ENCODE results near the gene EMC8. TPM values are rescaled to one million over a fixed set of nuclear protein-coding genes. Genes with fewer than 3 reads are reported as not detected.

Gene EMC8
- total RNA-seq, 3 donors from 2014 or later, result 18.1 to 30.8 (median 30.7) TPM

DNA sequence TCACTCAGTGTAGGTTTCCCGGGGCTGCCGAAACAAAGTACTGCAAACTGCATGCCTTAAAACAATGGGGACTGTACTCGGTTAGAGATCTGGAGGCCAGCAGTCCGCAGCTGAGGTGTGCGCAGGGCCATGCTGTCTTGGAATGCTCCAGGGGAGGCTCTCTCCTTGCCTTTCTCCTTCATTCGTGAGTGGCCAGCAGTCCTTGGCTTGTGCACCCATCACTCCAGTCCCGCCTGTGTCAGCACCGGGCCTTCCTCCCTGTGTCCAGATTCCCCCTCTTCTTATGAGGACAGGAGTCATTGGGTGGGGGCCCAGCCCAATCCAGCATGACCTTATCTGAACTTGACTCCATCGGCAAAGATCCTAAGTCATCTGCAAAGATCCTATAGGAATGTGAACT, 43.5 kb upstream of the EMC8 start:
- TF ChIP-seq POLR2A (IDR thresholded peaks at IDR 0.05) (no peak), POLR2AphosphoS5 (IDR thresholded peaks at IDR 0.05) (no peak)
- TF ChIP-seq, protein P1, sequence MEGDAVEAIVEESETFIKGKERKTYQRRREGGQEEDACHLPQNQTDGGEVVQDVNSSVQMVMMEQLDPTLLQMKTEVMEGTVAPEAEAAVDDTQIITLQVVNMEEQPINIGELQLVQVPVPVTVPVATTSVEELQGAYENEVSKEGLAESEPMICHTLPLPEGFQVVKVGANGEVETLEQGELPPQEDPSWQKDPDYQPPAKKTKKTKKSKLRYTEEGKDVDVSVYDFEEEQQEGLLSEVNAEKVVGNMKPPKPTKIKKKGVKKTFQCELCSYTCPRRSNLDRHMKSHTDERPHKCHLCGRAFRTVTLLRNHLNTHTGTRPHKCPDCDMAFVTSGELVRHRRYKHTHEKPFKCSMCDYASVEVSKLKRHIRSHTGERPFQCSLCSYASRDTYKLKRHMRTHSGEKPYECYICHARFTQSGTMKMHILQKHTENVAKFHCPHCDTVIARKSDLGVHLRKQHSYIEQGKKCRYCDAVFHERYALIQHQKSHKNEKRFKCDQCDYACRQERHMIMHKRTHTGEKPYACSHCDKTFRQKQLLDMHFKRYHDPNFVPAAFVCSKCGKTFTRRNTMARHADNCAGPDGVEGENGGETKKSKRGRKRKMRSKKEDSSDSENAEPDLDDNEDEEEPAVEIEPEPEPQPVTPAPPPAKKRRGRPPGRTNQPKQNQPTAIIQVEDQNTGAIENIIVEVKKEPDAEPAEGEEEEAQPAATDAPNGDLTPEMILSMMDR (IDR thresholded peaks at IDR 0.05), result no peak
- no peak for DNase-seq (ENCODE audit: low spot score in 2 of 2)
- Histone ChIP-seq H3K9me3 (peaks cover 0 to 6% of the 10 kb centered on the region in 2 donors), H3K27ac (no peak overlapping the region), H3K36me3 (no peaks in the 10 kb centered on the region), H3K4me1 (no peaks in the 10 kb centered on the region), H3K27me3 (peaks cover 0 to 49% of the 10 kb centered on the region in 2 donors), H3K4me3 (no peak overlapping the region)
- intact Hi-C loops (cut with DNase I; ENCODE audit: low total_unique reads), result no loop called here

GRCh38 chr16:85842435-85842834, 43.1 kb upstream of the EMC8 start:
- DNase-seq (ENCODE audit: low spot score in 2 of 2), result no peak
- H3K27me3 ChIP-seq, result peaks cover 0 to 49% of the 10 kb centered on the region in 2 donors

DNA sequence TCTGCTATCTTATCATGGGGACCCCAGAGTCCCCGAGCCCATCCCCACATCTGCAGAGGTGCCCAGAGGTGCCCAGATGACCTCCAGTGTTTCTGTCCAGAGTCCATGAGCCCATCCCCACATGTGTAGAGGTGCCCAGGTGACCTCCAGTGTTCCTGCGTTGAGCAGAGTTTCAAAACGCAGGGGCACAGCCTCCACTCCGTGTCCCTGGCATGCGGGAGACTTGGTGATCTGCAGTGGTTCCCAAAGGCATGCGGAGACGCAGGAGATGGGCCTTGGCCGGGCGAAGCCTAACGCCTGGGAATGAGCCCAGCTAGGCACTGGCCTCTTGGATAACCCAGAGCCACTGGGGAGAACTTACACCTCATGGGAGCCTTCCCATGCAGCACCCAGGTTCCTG, 41.5 kb upstream of the EMC8 start:
- no peak for DNase-seq (ENCODE audit: low spot score in 2 of 2)
- no peaks in the 10 kb centered on the region for H3K36me3 ChIP-seq
- peaks cover 0 to 6% of the 10 kb centered on the region in 2 donors for H3K9me3 ChIP-seq
- TF ChIP-seq, protein P1 (IDR thresholded peaks at IDR 0.05), result no peak
- no peak for TF ChIP-seq POLR2A (IDR thresholded peaks at IDR 0.05)
- no peak for TF ChIP-seq POLR2AphosphoS5 (IDR thresholded peaks at IDR 0.05)
- intact Hi-C loops (cut with DNase I; ENCODE audit: low total_unique reads), result no loop called here
- no peaks in the 10 kb centered on the region for H3K4me1 ChIP-seq
- peaks cover 0 to 51% of the 10 kb centered on the region in 2 donors for H3K27me3 ChIP-seq
- H3K4me3 ChIP-seq, result no peak overlapping the region
- H3K27ac ChIP-seq, result no peak overlapping the region

More at GRCh38 chr16:85842435-85842834, 43.1 kb upstream of the EMC8 start:
- TF ChIP-seq, protein P1 (IDR thresholded peaks at IDR 0.05), result no peak
- no peak for TF ChIP-seq POLR2A (IDR thresholded peaks at IDR 0.05)
- no peak for TF ChIP-seq POLR2AphosphoS5 (IDR thresholded peaks at IDR 0.05)
- H3K27ac ChIP-seq, result no peak overlapping the region
- peaks cover 0 to 6% of the 10 kb centered on the region in 2 donors for H3K9me3 ChIP-seq
- intact Hi-C loops (cut with DNase I; ENCODE audit: low total_unique reads), result no loop called here
- H3K4me1 ChIP-seq, result no peaks in the 10 kb centered on the region
- H3K36me3 ChIP-seq, result no peaks in the 10 kb centered on the region
- H3K4me3 ChIP-seq, result no peak overlapping the region

DNA sequence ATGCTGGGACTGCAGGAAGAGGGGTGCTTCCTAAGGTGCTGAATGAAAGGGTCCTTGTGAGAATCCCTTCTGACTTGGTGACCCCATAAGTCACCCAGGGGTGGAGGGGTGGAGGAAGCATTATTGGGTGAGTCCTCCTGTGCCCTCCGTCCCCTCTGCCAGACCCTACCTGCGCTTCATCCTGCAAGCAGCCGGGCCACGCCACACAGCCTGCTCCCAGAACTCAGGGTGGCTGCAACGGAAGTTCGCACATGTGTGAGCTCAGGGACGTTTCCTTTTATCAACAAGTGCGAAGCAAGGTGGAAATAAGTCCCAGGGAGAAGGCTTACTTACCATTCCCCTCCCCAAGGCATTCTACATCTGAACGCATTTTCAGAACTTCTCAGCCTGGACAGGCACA, 41.1 kb upstream of the EMC8 start:
- Histone ChIP-seq H3K9me3 (peaks cover 0 to 6% of the 10 kb centered on the region in 2 donors), H3K4me1 (no peaks in the 10 kb centered on the region), H3K4me3 (no peak overlapping the region), H3K27me3 (peaks cover 0 to 54% of the 10 kb centered on the region in 2 donors), H3K27ac (no peak overlapping the region), H3K36me3 (no peaks in the 10 kb centered on the region)
- DNase-seq (ENCODE audit: low spot score in 2 of 2), result no peak
- TF ChIP-seq POLR2AphosphoS5 (IDR thresholded peaks at IDR 0.05), result no peak
- no peak for TF ChIP-seq POLR2A (IDR thresholded peaks at IDR 0.05)
- TF ChIP-seq, protein P1 (IDR thresholded peaks at IDR 0.05), result no peak
- intact Hi-C loops (cut with DNase I; ENCODE audit: low total_unique reads), result no loop called here

GRCh38 chr16:85839681-85840240, 40.4 kb upstream of the EMC8 start:
- Histone ChIP-seq H3K27ac (no peak overlapping the region), H3K9me3 (peaks cover 0 to 6% of the 10 kb centered on the region in 2 donors), H3K36me3 (no peaks in the 10 kb centered on the region), H3K4me3 (no peak overlapping the region), H3K4me1 (no peaks in the 10 kb centered on the region), H3K27me3 (peaks cover 0 to 57% of the 10 kb centered on the region in 2 donors)
- TF ChIP-seq POLR2AphosphoS5 (IDR thresholded peaks at IDR 0.05) (no peak), POLR2A (IDR thresholded peaks at IDR 0.05) (no peak)
- TF ChIP-seq, protein P1 (IDR thresholded peaks at IDR 0.05), result no peak
- intact Hi-C loops (cut with DNase I; ENCODE audit: low total_unique reads), result no loop called here
- no peak for DNase-seq (ENCODE audit: low spot score in 2 of 2)

Measured in breast epithelium (tissue), 4 donors.